Right atrium auricular region (tissue), 2 donors: ENCODE measurements around the gene ATP6V1A. TPM values are rescaled to one million over a fixed set of nuclear protein-coding genes. Genes with fewer than 3 reads are reported as not detected.

ENCODE experiments used
- DNase-seq: peaks from one replicate; pipeline ENCODE4 v3.0.0-alpha.2; 2019; ENCODE audit warnings: low spot score
- H3K27ac ChIP-seq, 2 donors: fragments of 200-600 bp; sonication (generic); 1 replicate in 1 of 2; 2 replicates in 1 of 2; pipeline ENCODE4 v1.5.1; 2016 to 2019
- H3K27me3 ChIP-seq, 2 donors: fragments of 200-600 bp; sonication (generic); one replicate each; pipeline versions ENCODE4 v1.5.1 to v1.6.0; 2017 to 2019
- H3K36me3 ChIP-seq: fragments of 200-600 bp; sonication (generic); one replicate; pipeline ENCODE4 v1.5.1; 2016
- H3K4me1 ChIP-seq, 2 donors: fragments of 200-600 bp; sonication (generic); one replicate each; pipeline versions ENCODE4 v1.5.1 to v1.6.0; 2017 to 2019
- H3K4me3 ChIP-seq, 2 donors: fragments of 200-600 bp; sonication (generic); 1 replicate in 1 of 2; 2 replicates in 1 of 2; pipeline ENCODE4 v1.5.1; 2017 to 2019; ENCODE audit warnings: mild to moderate bottlenecking in 1 of 2, moderate library complexity in 1 of 2
- H3K9me3 ChIP-seq, 2 donors: fragments of 200-600 bp; sonication (generic); one replicate each; pipeline ENCODE4 v1.5.1; 2019
- CTCF ChIP-seq, 2 donors: fragments of 200-600 bp; sonication (generic); IDR thresholded peaks; one replicate each; pipeline ENCODE4 v1.5.1; 2019; ENCODE audit warnings: antibody characterized with exemption in 2 of 2
- total RNA-seq, 2 donors: library from RNA; depleted of rRNA; stranded (reverse); fragments of >200 nt; gene quantifications; one replicate each; pipeline ENCODE4 v1.1.0, GENCODE V29; 2016

ATP6V1A gene
- total RNA-seq, 2 donors from 2014 or later: 19.1 to 21.7 TPM

- no peak for TF ChIP-seq CTCF (IDR thresholded peaks at IDR 0.05)
- no peaks in the 10 kb centered on the region for H3K27me3 ChIP-seq
- no peaks in the 10 kb centered on the region for H3K36me3 ChIP-seq
- H3K4me3 ChIP-seq: no peak overlapping the region
- H3K9me3 ChIP-seq: no peaks in the 10 kb centered on the region
- H3K27ac ChIP-seq: no peak overlapping the region
- peaks cover 0 to 36% of the 10 kb centered on the region in 2 donors for H3K4me1 ChIP-seq
- DNase-seq: no peak
Measured at GRCh38 chr3:113741620-113742019, 5.2 kb upstream of the ATP6V1A start.

- H3K9me3 ChIP-seq: no peaks in the 10 kb centered on the region
- DNase-seq: no peak
- H3K36me3 ChIP-seq: no peaks in the 10 kb centered on the region
- no peak for TF ChIP-seq CTCF (IDR thresholded peaks at IDR 0.05)
- H3K27ac ChIP-seq: no peak overlapping the region
- H3K27me3 ChIP-seq: no peaks in the 10 kb centered on the region
- H3K4me1 ChIP-seq: peaks cover 0 to 34% of the 10 kb centered on the region in 2 donors
- no peak overlapping the region for H3K4me3 ChIP-seq
Measured at GRCh38 chr3:113743006-113743630, 3.7 kb upstream of the ATP6V1A start.

GRCh38 chr3:113744941-113745755 lies 1.7 kb upstream of the ATP6V1A start:
- peak overlapping the region; percentile 85 to 86 for H3K4me3 ChIP-seq
- TF ChIP-seq CTCF (IDR thresholded peaks at IDR 0.05): peak; percentile 36 to 75
- no peaks in the 10 kb centered on the region for H3K36me3 ChIP-seq
- peak overlapping the region; percentile 97 for H3K27ac ChIP-seq
- no peaks in the 10 kb centered on the region for H3K9me3 ChIP-seq
- H3K4me1 ChIP-seq: peaks cover 0 to 42% of the 10 kb centered on the region in 2 donors
- no peaks in the 10 kb centered on the region for H3K27me3 ChIP-seq
- DNase-seq: peak; percentile 84

GRCh38 chr3:113745756-113746547 lies 883 bp upstream of the ATP6V1A start, which contains the start of gene NAA50:
Gene NAA50 (minus strand): TSS chr3:113746249. CDS start chr3:113745949, 300 bp downstream.
- Histone ChIP-seq H3K9me3 (no peaks in the 10 kb centered on the region), H3K4me1 (peaks cover 0 to 42% of the 10 kb centered on the region in 2 donors)
- DNase-seq: peak; percentile 94

More at GRCh38 chr3:113745756-113746547, 883 bp upstream of the ATP6V1A start, which contains the start of gene NAA50:
- Histone ChIP-seq H3K27ac (peak within 1 kb of the TSS; percentile 97), H3K36me3 (no peaks in the 10 kb centered on the region), H3K27me3 (no peaks in the 10 kb centered on the region), H3K4me3 (peak within 1 kb of the TSS; percentile 85 to 86)
- TF ChIP-seq CTCF (IDR thresholded peaks at IDR 0.05): no peak
